SK-N-MC (cell line): ENCODE results near the gene TECPR2.

ENCODE experiments used
- EZH2 ChIP-seq: fragments of 200-600 bp; sonication (generic); IDR thresholded peaks from one replicate; pipeline ENCODE4 v1.6.1; 2017; ENCODE audit warnings: antibody characterized with exemption
- POLR2AphosphoS5 ChIP-seq: IDR thresholded peaks from 2 replicates; pipeline ENCODE4 v1.6.1; 2012; ENCODE audit warnings: mild to moderate bottlenecking, low read depth, low read length, borderline replicate concordance

GRCh38 chr14:102396521-102396920 is 33.8 kb downstream of the TECPR2 start:
- no peak for TF ChIP-seq POLR2AphosphoS5
- no peak for TF ChIP-seq EZH2
